ENCODE results near the gene MYH7B.

MYH7B gene

GRCh38 chr20:35002426-35003210 is 47.0 kb downstream of the MYH7B start:
- no peak for TF ChIP-seq CTCF (IDR thresholded peaks at IDR 0.05; ENCODE audit: insufficient read depth, low read length, poor library complexity, severe bottlenecking)
- no peak overlapping the region for H3K4me3 ChIP-seq (replicated peaks; ENCODE audit: low read depth, low read length)
- H3K27me3 ChIP-seq (replicated peaks; ENCODE audit: control insufficient read depth, insufficient read depth, low read length) = no peaks in the 10 kb centered on the region
- DNase-seq (ENCODE audit: extremely low read depth, insufficient read length) = no peak
- H3K36me3 ChIP-seq (ENCODE audit: control insufficient read depth, insufficient read depth, low read length) = peaks cover 63% of the 10 kb centered on the region

- H3K36me3 ChIP-seq (ENCODE audit: control insufficient read depth, insufficient read depth, low read length) = peaks cover 67% of the 10 kb centered on the region
- H3K4me3 ChIP-seq (replicated peaks; ENCODE audit: low read depth, low read length) = no peak overlapping the region
These were observed 47.8 kb downstream of the MYH7B start for GRCh38 chr20:35003211-35004031.

GRCh38 chr20:35004051-35004725 is 48.5 kb downstream of the MYH7B start:
- no peak for DNase-seq (ENCODE audit: extremely low read depth, insufficient read length)
- no peak for TF ChIP-seq CTCF (IDR thresholded peaks at IDR 0.05; ENCODE audit: insufficient read depth, low read length, poor library complexity, severe bottlenecking)
- Histone ChIP-seq H3K4me3 (replicated peaks; ENCODE audit: low read depth, low read length) (no peak overlapping the region), H3K36me3 (ENCODE audit: control insufficient read depth, insufficient read depth, low read length) (peaks cover 66% of the 10 kb centered on the region), H3K27me3 (replicated peaks; ENCODE audit: control insufficient read depth, insufficient read depth, low read length) (no peaks in the 10 kb centered on the region)

More at GRCh38 chr20:35003211-35004031, 47.8 kb downstream of the MYH7B start:
- H3K27me3 ChIP-seq (replicated peaks; ENCODE audit: control insufficient read depth, insufficient read depth, low read length) = no peaks in the 10 kb centered on the region
- no peak for TF ChIP-seq CTCF (IDR thresholded peaks at IDR 0.05; ENCODE audit: insufficient read depth, low read length, poor library complexity, severe bottlenecking)
- DNase-seq (ENCODE audit: extremely low read depth, insufficient read length) = no peak

- TF ChIP-seq CTCF (IDR thresholded peaks at IDR 0.05; ENCODE audit: insufficient read depth, low read length, poor library complexity, severe bottlenecking) = no peak
- H3K36me3 ChIP-seq (ENCODE audit: control insufficient read depth, insufficient read depth, low read length) = peaks cover 71% of the 10 kb centered on the region
- no peaks in the 10 kb centered on the region for H3K27me3 ChIP-seq (replicated peaks; ENCODE audit: control insufficient read depth, insufficient read depth, low read length)
- no peak for DNase-seq (ENCODE audit: extremely low read depth, insufficient read length)
- H3K4me3 ChIP-seq (replicated peaks; ENCODE audit: low read depth, low read length) = no peak overlapping the region
These were observed 49.2 kb downstream of the MYH7B start for GRCh38 chr20:35004749-35005462.

All from GM06990 (cell line).